KMS-11 (cell line): ENCODE measurements around the gene CALR.
"Not testable (repeated sequence)": the region's sequence is repeated elsewhere in the genome, so short reads cannot be mapped to it uniquely, and the experiment has no call there.

Experiments
- H2AFZ ChIP-seq: fragments of 200-600 bp; sonication (generic); 2 replicates; pipeline ENCODE4 v1.6.1; 2016; ENCODE audit warnings: antibody characterized with exemption, mixed run types, low read depth
- H3K27ac ChIP-seq: fragments of 200-600 bp; sonication (generic); 2 replicates; pipeline ENCODE4 v1.6.1; 2016; ENCODE audit warnings: mild to moderate bottlenecking, mixed run types
- H3K27me3 ChIP-seq: fragments of 200-600 bp; sonication (generic); 2 replicates; pipeline ENCODE4 v1.6.1; 2017; ENCODE audit warnings: mild to moderate bottlenecking, low read depth, mixed run types, moderate library complexity; ENCODE audit not compliant: insufficient read depth
- H3K36me3 ChIP-seq: fragments of 200-600 bp; sonication (generic); 2 replicates; pipeline ENCODE4 v1.6.1; 2017; ENCODE audit warnings: mild to moderate bottlenecking, mixed run types; ENCODE audit not compliant: insufficient read depth
- H3K4me1 ChIP-seq: fragments of 200-600 bp; sonication (generic); 2 replicates; pipeline ENCODE4 v1.6.1; 2016; ENCODE audit warnings: mild to moderate bottlenecking, low read depth, mixed run types; ENCODE audit not compliant: poor library complexity, severe bottlenecking
- H3K4me2 ChIP-seq: fragments of 200-600 bp; sonication (generic); 2 replicates; pipeline ENCODE4 v1.7.0; 2016; ENCODE audit warnings: mild to moderate bottlenecking, mixed run types
- H3K4me3 ChIP-seq: fragments of 200-600 bp; sonication (generic); IDR thresholded peaks from 2 replicates; pipeline ENCODE4 v1.6.1; 2017; ENCODE audit warnings: low read depth, low read length, mixed read lengths; ENCODE audit not compliant: insufficient read depth
- H3K79me2 ChIP-seq: fragments of 200-600 bp; sonication (generic); 2 replicates; pipeline ENCODE4 v1.6.1; 2016; ENCODE audit warnings: low read depth, mixed run types; ENCODE audit not compliant: insufficient read depth
- H3K9ac ChIP-seq: fragments of 200-600 bp; sonication (generic); 2 replicates; pipeline ENCODE4 v1.6.1; 2016; ENCODE audit warnings: mild to moderate bottlenecking, mixed run types
- H4K20me1 ChIP-seq: fragments of 200-600 bp; sonication (generic); 2 replicates; pipeline ENCODE4 v1.6.1; 2016; ENCODE audit warnings: mild to moderate bottlenecking, mixed run types; ENCODE audit not compliant: insufficient read depth
- CTCF ChIP-seq: fragments of 200-600 bp; sonication (generic); conservative IDR thresholded peaks from 2 replicates; pipeline ENCODE4 v1.6.1; 2017; ENCODE audit warnings: low read depth, mild to moderate bottlenecking, antibody characterized with exemption, low read length, moderate library complexity, mixed read lengths

Gene CALR

GRCh38 chr19:12953799-12954611 lies 15.6 kb downstream of the CALR start:
- H3K79me2 ChIP-seq: no peaks in the 10 kb centered on the region
- no peak overlapping the region for H3K9ac ChIP-seq

GRCh38 chr19:12954612-12954962 lies 16.2 kb downstream of the CALR start:
- no peaks in the 10 kb centered on the region for H3K36me3 ChIP-seq
- H3K9ac ChIP-seq: no peak overlapping the region
- H2AFZ ChIP-seq: no peak overlapping the region
- peaks cover 4% of the 10 kb centered on the region for H3K4me1 ChIP-seq
- no peaks in the 10 kb centered on the region for H3K79me2 ChIP-seq
- H3K27me3 ChIP-seq: no peaks in the 10 kb centered on the region
- TF ChIP-seq CTCF: no peak
- no peak overlapping the region for H3K4me2 ChIP-seq
- no peak overlapping the region for H3K4me3 ChIP-seq
- H4K20me1 ChIP-seq: no peaks in the 10 kb centered on the region
- H3K27ac ChIP-seq: peak overlapping the region; percentile 14; the same call in 1 of the 2 replicates

More at GRCh38 chr19:12953799-12954611, 15.6 kb downstream of the CALR start:
- H3K4me3 ChIP-seq: no peak overlapping the region
- no peaks in the 10 kb centered on the region for H3K36me3 ChIP-seq
- no peak overlapping the region for H3K4me2 ChIP-seq
- H3K27ac ChIP-seq: no peak overlapping the region
- H3K27me3 ChIP-seq: no peaks in the 10 kb centered on the region
- H2AFZ ChIP-seq: no peak overlapping the region
- H4K20me1 ChIP-seq: no peaks in the 10 kb centered on the region
- H3K4me1 ChIP-seq: peaks cover 4% of the 10 kb centered on the region
- TF ChIP-seq CTCF: no peak

- not testable (repeated sequence) for H3K27ac ChIP-seq, H3K9ac ChIP-seq, H3K27me3 ChIP-seq, H3K79me2 ChIP-seq, H4K20me1 ChIP-seq, H3K4me1 ChIP-seq, H3K36me3 ChIP-seq, H3K4me3 ChIP-seq, H2AFZ ChIP-seq
- H3K4me2 ChIP-seq: peak overlapping the region; percentile 51; the same call in 1 of the 2 replicates
Observed at GRCh38 chr19:12955575-12955974, 17.2 kb downstream of the CALR start.

- Histone ChIP-seq H3K4me3 (no peak overlapping the region), H3K36me3 (no peaks in the 10 kb centered on the region), H3K9ac (no peak overlapping the region), H3K4me2 (peak overlapping the region; percentile 51; the same call in 1 of the 2 replicates), H2AFZ (no peak overlapping the region), H3K79me2 (no peaks in the 10 kb centered on the region), H3K27me3 (no peaks in the 10 kb centered on the region; the same call in 1 of the 2 replicates), H3K27ac (peak overlapping the region; percentile 43; the same call in 1 of the 2 replicates), H3K4me1 (peaks cover 4% of the 10 kb centered on the region), H4K20me1 (no peaks in the 10 kb centered on the region)
- no peak for TF ChIP-seq CTCF
Observed at GRCh38 chr19:12955996-12956395, 17.6 kb downstream of the CALR start.
